DMS153 treated with DMSO at 0.1 percent for 48 hours (cell line): ENCODE data around the gene EFHC2.
"Not testable (repeated sequence)": the region's sequence is repeated elsewhere in the genome, so short reads cannot be mapped to it uniquely, and the experiment has no call there.

Experiments
- DNase-seq: peaks from one replicate; lab custom pipeline; 2025; ENCODE audit not compliant: unreplicated experiment; lab: John Stamatoyannopoulos, UW

The EFHC2 gene

DNA sequence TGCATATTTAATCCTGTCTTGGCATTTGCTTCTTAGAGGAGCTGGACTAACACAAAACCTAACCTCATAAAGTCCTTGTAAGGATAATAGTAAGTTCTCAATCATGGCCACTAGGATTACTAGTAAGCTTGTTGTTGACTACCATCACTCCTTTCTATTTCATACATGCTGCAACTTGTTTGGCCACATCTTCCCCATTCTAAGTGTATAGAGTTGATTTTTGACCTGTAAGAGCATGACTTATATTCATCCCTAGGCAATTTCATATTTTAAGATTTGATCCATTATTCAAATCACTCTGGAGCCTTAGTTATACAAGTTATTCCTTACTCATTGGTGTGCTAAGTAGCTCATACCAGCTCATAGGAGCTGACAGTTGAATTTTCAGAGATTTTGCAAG, 109.4 kb downstream of the EFHC2 start:
- DNase-seq: no peak

DNA sequence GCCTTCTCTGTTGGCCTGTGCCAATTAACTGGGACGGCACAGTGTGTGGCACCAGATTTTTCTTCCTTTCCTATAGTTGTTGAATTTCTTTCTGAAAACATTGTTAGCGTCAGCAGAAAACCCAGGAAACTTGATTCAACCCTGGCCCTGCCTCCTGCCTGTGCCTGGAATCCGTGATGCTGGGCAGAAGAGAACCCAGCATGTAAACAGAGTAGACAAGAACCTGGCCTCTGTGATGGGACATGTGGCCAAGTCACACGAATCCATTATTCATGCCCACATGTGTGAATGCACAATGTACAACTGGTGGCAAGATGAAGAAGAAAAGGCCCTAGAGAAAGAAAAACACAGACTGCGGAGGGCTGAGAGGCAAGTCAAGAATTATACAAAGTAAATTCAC, 111.4 kb downstream of the EFHC2 start:
- no peak for DNase-seq

GRCh38 chrX:44228621-44229020, 114.9 kb downstream of the EFHC2 start:
- no peak for DNase-seq

- DNase-seq: no peak
These were observed 115.5 kb downstream of the EFHC2 start for GRCh38 chrX:44227991-44228390.

DNA sequence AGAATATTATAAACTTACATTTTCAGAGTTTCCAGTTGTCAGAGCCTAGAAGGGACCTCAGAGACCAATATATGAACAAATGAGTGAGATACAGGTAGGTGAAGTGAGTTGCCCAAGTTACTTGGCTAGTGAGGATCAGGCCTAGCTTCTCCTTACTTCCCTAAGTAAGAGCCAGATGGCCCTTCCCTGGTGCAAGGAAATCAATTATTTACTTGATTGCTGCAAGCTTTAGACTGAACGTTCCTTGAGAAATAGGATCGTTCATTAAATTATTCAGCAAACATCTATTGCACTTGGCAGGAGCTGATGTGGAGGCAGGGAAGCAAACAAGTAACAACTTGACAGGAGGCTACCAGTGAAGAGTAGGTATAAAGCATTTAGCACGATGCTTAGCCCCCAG, 117.8 kb downstream of the EFHC2 start:
- no peak for DNase-seq

GRCh38 chrX:44224760-44225159, 118.7 kb downstream of the EFHC2 start:
- no peak for DNase-seq

DNA sequence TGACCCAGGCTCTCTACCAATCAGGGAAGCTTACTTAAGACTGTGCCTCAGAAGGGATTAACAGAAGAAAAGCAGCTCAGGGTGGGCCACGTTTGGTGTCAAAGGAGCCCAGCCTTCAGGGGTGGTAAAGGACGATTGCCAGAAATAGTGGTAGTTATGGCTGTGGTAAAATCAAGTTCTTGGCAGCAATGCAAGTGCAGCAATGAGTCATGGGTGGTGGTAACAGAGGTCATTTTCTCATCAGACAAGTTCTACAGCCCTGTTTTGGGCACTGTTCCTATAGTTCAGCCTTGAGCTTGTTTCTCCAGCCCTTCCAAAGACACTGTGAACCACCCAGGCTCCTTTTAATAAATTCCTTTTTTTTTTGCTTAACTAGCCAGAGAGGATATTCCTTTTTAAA, 120.3 kb downstream of the EFHC2 start:
- DNase-seq: no peak

DNA sequence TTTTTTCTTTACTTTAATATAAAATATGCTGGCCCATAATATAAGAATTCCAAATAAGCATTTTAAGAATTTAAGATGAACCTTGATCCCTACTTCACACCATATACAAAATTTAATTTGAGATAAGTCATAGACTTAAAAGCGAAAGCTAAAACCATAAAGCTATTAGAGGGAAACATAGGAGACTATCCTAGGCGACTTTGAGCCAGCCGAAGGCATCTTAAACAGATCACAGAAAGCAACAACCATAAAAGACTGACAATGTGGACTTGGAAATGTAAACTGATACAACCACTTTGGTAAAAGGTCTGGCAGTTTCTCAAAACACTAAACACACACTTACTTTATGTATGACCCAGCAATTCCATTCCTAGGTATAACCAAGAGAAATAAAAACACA, 125.0 kb downstream of the EFHC2 start:
- DNase-seq: no peak

DNA sequence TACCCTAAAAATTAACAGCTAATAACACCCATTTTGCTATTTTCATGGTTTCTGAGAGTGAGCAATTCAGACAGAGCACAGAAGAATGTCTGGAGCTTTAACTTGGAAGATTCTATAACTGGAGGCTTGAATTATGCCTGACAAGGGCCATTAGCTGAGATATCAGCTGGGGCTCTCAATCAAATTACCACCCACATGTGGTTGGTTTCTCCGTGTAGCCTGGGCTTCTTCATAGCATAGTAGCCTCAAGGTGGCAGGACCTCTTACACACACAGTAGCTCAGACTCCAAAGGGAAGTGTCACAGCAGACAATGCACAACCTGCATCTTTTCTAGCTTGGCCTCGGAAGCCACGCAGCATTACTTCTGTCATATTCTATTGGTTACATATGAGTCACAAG, 127.3 kb downstream of the EFHC2 start:
- DNase-seq: no peak

- DNase-seq: no peak
These were observed 139.7 kb downstream of the EFHC2 start for GRCh38 chrX:44203791-44204190.

- no peak for DNase-seq
These were observed 140.9 kb downstream of the EFHC2 start for GRCh38 chrX:44202596-44202995.

- no peak for DNase-seq
These were observed 154.4 kb downstream of the EFHC2 start for GRCh38 chrX:44189116-44189515.

DNA sequence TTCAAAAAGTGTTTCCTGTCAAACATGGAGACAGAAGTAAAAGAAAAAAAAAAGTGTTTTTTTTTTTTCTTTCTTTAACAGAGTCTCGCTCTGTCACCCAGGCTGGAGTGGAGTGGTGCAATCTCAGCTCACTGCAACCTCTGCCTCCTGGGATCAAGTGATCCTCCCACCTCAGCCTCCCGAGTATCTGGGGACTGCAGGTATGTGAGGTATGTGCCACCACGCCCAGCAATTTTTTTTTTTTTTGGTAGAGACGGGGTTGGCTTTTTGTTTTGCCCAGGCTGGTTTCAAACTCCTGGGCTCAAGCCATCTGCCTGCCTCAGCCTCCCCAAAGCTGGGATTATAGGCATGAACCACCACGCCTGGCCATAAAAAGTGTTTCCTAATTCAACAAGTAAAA, 155.6 kb downstream of the EFHC2 start:
- DNase-seq: not testable (repeated sequence)

GRCh38 chrX:44183329-44183728, 160.1 kb downstream of the EFHC2 start:
- peak; percentile 3 for DNase-seq

- peak; percentile 33 for DNase-seq
These were observed 165.0 kb downstream of the EFHC2 start for GRCh38 chrX:44178274-44179053.

DNA sequence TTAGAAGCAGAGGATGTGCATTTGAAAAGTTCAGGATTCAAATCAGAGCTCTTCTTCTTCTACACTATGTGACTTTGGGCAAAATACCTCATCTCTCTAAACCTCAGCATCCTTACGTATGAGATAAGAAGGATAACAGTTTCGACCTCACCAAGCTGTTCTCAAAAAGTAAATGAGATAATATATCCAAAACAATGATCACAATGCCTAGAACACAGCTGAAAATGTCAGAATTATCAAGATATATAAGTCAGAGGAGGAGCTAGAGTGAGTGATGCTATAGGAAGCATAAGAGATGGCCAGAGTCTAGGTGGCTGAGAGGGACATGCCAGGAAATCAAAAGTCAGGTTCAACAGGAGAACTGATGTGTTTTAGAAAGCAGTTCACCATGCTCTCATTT, 168.0 kb downstream of the EFHC2 start:
- DNase-seq: no peak

DNA sequence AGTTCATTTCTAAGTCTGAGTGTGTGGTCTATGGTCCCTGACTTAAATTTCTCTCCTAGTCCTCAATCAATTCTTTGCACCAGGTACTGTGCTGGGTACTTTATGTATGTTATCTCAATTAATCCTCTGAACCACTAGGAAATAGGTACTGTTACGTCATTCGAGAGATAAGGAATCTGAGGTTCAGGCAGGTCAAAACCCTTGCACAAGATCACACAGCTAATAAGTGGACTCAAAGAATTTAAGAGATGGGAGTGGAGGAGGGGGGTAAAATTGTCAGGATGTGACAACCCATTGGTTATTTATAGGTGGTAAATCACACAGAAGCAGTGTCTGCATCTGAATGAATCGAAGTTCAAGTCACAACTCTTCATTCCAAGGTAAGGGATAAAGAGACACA, 169.4 kb downstream of the EFHC2 start:
- no peak for DNase-seq

- no peak for DNase-seq
These were observed 170.3 kb downstream of the EFHC2 start for GRCh38 chrX:44173219-44173618.

DNA sequence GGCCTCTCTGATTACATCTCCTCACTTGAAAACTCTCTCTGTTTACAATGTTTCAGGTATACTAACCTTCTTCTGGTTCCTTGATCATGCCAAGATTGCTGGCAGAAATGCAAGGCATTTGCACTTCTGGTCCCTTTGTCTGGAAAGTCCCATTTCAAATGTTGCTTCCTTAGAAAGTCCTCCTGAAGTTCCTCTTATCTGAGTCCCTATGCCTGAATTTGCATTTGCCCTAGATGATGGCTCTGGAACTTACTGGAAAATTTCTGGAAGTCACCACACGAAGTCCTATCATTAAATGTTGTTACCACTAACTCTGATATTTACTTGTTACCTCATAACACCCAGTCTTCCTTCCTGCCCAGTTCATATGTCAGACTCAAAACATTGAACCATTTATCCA, 176.4 kb downstream of the EFHC2 start:
- DNase-seq: no peak

DNA sequence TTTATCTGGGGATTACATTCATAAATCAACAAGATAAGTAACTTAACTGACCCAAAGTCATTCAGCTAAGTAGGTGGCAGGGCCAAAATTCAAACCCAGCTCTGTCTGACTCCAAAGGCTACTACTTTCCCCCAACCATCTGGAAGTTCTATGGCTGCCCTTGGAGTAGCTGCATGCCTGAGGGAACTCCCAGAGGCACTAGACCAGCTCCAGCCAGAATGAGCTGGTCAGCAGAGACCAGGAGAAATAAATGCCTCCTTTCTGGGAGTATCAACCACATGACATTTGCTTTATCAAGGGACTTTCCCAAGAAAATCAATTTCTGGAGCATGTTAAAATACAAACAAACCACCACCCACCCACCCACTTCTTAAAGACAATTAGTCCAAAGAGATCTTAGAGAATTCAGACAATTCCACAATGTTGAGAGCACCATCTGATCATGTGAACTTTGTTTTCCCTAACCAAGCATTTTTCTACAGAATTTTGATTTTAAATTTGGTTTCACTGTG, 180.5 kb downstream of the EFHC2 start:
- no peak for DNase-seq

DNA sequence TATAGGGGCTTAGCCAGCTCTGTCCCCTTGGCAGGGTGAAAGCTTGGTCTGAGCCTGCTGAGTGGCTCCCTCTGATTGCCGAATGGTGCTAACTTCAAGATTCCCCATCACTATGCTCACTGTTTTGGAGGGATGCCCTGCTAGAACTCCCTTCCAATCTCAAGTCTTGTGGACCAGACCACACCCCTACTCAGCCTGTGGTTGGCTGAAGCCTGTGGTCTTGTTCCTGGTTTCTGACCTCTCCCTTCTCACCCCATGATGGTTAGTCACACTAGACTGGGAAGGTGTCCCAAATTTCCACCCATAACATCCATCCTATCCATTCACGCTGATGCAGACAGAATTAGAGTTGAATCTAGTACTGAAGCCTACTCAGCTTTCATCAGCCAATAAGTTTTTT, 185.6 kb downstream of the EFHC2 start:
- DNase-seq: no peak

- no peak for DNase-seq
These were observed 186.2 kb downstream of the EFHC2 start for GRCh38 chrX:44157283-44157682.

GRCh38 chrX:44156726-44157125, 186.7 kb downstream of the EFHC2 start:
- no peak for DNase-seq
